Upper lobe of right lung (tissue), 1 donor: ENCODE data around the gene SIRPG. TPM values are rescaled to one million over a fixed set of nuclear protein-coding genes. Genes with fewer than 3 reads are reported as not detected.
"Not testable (repeated sequence)": the region's sequence is repeated elsewhere in the genome, so short reads cannot be mapped to it uniquely, and the experiment has no call there.

Source experiments
- ATAC-seq: fragments of 200-7000 bp; cut with Tn5 transposase; one replicate; pipeline ENCODE4 v1.9.1; 2020; ENCODE audit warnings: mild to moderate bottlenecking, moderate library complexity
- DNase-seq: peaks from one replicate; pipeline ENCODE4 v3.0.0-alpha.2; 2020
- H3K27ac ChIP-seq: fragments of 200-600 bp; one replicate; pipeline ENCODE4 v1.8.0; 2022
- H3K27me3 ChIP-seq: fragments of 200-600 bp; one replicate; pipeline ENCODE4 v1.8.0; 2022; ENCODE audit warnings: mild to moderate bottlenecking
- H3K36me3 ChIP-seq: fragments of 200-600 bp; one replicate; pipeline ENCODE4 v1.8.0; 2022
- H3K4me1 ChIP-seq: fragments of 200-600 bp; one replicate; pipeline ENCODE4 v1.8.0; 2022
- H3K4me3 ChIP-seq: fragments of 200-600 bp; one replicate; pipeline ENCODE4 v1.8.0; 2022; ENCODE audit warnings: mild to moderate bottlenecking
- H3K9me3 ChIP-seq: fragments of 200-600 bp; one replicate; pipeline ENCODE4 v1.8.0; 2022
- CTCF ChIP-seq: fragments of 200-600 bp; IDR thresholded peaks from one replicate; pipeline ENCODE4 v1.8.0; 2022; ENCODE audit warnings: antibody characterized with exemption
- intact Hi-C: fragments of 100-400 bp; cut with DNase I; formaldehyde crosslinking; loops from one replicate; pipeline ENCODE4 v1.11.0; 2022
- total RNA-seq: library from RNA; stranded (reverse); fragmentation: NEBNext Ultra II Directional; extraction: Animal tissue kit (Norgen Biotek cat#: 25700); gene quantifications from one replicate; pipeline ENCODE4 v1.2.1, GENCODE V29; 2021
- donor health status: DM: no; HTN: yes; CAD: no; lungs with severe emphysema.

The SIRPG gene
- total RNA-seq, 1 donor from 2014 or later = 0.81 TPM

- H3K27me3 ChIP-seq = no peaks in the 10 kb centered on the region
- no peak for TF ChIP-seq CTCF
- no peaks in the 10 kb centered on the region for H3K36me3 ChIP-seq
- no peaks in the 10 kb centered on the region for H3K9me3 ChIP-seq
- intact Hi-C loops = no loop called here
- H3K4me3 ChIP-seq = no peak overlapping the region
- ATAC-seq (no peak), DNase-seq (peak; percentile 52)
- no peaks in the 10 kb centered on the region for H3K4me1 ChIP-seq
- no peak overlapping the region for H3K27ac ChIP-seq
Observed at GRCh38 chr20:1644101-1644962, 13.2 kb downstream of the SIRPG start.

- H3K9me3 ChIP-seq, DNase-seq, H3K4me3 ChIP-seq, H3K27ac ChIP-seq, H3K27me3 ChIP-seq, H3K4me1 ChIP-seq, H3K36me3 ChIP-seq, ATAC-seq: not testable (repeated sequence)
- intact Hi-C loops = loop anchor here (10.0 kb wide), 1 partner anchor 64 kb away; no protein-coding TSS in a partner anchor
Observed at GRCh38 chr20:1638643-1639042, 18.9 kb downstream of the SIRPG start.

GRCh38 chr20:1637755-1638154, 19.8 kb downstream of the SIRPG start:
- H3K27me3 ChIP-seq = no peaks in the 10 kb centered on the region
- H3K27ac ChIP-seq = no peak overlapping the region
- H3K4me1 ChIP-seq = no peaks in the 10 kb centered on the region
- no peaks in the 10 kb centered on the region for H3K9me3 ChIP-seq
- H3K36me3 ChIP-seq = no peaks in the 10 kb centered on the region
- no peak for TF ChIP-seq CTCF
- ATAC-seq (no peak), DNase-seq (no peak)
- intact Hi-C loops = loop anchor here (10.0 kb wide), 1 partner anchor 63 kb away; no protein-coding TSS in a partner anchor
- H3K4me3 ChIP-seq = no peak overlapping the region

- H3K36me3 ChIP-seq = no peaks in the 10 kb centered on the region
- intact Hi-C loops = loop anchor here (10.0 kb wide), 1 partner anchor 62 kb away; no protein-coding TSS in a partner anchor
- no peaks in the 10 kb centered on the region for H3K27me3 ChIP-seq
- no peaks in the 10 kb centered on the region for H3K4me1 ChIP-seq
- DNase-seq = no peak
- no peaks in the 10 kb centered on the region for H3K9me3 ChIP-seq
- TF ChIP-seq CTCF = no peak
- H3K27ac ChIP-seq = no peak overlapping the region
- ATAC-seq = no peak
- H3K4me3 ChIP-seq = no peak overlapping the region
Observed at GRCh38 chr20:1637226-1637625, 20.4 kb downstream of the SIRPG start.

- H3K4me1 ChIP-seq = no peaks in the 10 kb centered on the region
- DNase-seq = no peak
- intact Hi-C loops = loop anchor here (10.0 kb wide), 1 partner anchor 62 kb away; no protein-coding TSS in a partner anchor
Observed at GRCh38 chr20:1636621-1637020, 21.0 kb downstream of the SIRPG start.

More at GRCh38 chr20:1636621-1637020, 21.0 kb downstream of the SIRPG start:
- no peak for TF ChIP-seq CTCF
- H3K27ac ChIP-seq = no peak overlapping the region
- H3K4me3 ChIP-seq = no peak overlapping the region
- H3K9me3 ChIP-seq = no peaks in the 10 kb centered on the region
- peak; percentile 46 for ATAC-seq
- H3K27me3 ChIP-seq = no peaks in the 10 kb centered on the region
- no peaks in the 10 kb centered on the region for H3K36me3 ChIP-seq
